HG03558 (cell line): Measurements from ENCODE around the gene MYOT.

Experiments
- ATAC-seq: cut with Tn5 transposase; IDR thresholded peaks from one replicate; pipeline ENCODE4 v1.9.1; 2021; ENCODE audit warnings: moderate number of reproducible peaks; ENCODE audit not compliant: unreplicated experiment; ENCODE audit errors: extremely low read depth

MYOT gene

GRCh38 chr5:137894586-137894985 is 26.9 kb downstream of the MYOT start:
- no peak for ATAC-seq

GRCh38 chr5:137896560-137896959 is 28.9 kb downstream of the MYOT start:
- ATAC-seq = no peak

GRCh38 chr5:137899493-137899892 is 31.8 kb downstream of the MYOT start:
- ATAC-seq = no peak

- ATAC-seq = no peak
Observed at GRCh38 chr5:137901011-137901817, 33.6 kb downstream of the MYOT start.

GRCh38 chr5:137902408-137903133 is 34.9 kb downstream of the MYOT start:
- no peak for ATAC-seq

DNA sequence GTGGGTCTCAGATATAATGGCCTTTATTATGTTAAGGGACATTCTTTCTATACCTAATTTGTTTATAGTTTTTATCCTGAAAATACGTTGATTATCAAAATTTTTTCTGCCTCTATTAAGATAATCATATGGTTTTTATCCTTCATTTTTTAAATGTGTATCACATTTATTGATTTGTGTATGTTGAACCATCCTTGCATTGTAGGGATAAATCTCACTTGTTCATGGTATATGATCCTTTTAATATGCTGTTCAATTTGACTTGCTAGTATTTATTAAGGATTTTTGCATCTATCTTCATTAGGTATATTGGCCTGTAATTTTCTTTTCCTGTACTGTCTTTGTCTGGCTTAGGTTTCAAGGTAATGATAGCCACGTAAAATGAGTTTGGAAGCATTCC is 47.1 kb downstream of the MYOT start:
- ATAC-seq = no peak

- ATAC-seq = no peak
Observed at GRCh38 chr5:137916923-137917322, 49.3 kb downstream of the MYOT start.

- ATAC-seq = no peak
Observed at GRCh38 chr5:137921931-137922330, 54.3 kb downstream of the MYOT start.

GRCh38 chr5:137923856-137924255 is 56.2 kb downstream of the MYOT start:
- ATAC-seq = no peak

- no peak for ATAC-seq
Observed at GRCh38 chr5:137932800-137933199, 65.1 kb downstream of the MYOT start.

- ATAC-seq = no peak
Observed at GRCh38 chr5:137933491-137933911, 65.8 kb downstream of the MYOT start.

DNA sequence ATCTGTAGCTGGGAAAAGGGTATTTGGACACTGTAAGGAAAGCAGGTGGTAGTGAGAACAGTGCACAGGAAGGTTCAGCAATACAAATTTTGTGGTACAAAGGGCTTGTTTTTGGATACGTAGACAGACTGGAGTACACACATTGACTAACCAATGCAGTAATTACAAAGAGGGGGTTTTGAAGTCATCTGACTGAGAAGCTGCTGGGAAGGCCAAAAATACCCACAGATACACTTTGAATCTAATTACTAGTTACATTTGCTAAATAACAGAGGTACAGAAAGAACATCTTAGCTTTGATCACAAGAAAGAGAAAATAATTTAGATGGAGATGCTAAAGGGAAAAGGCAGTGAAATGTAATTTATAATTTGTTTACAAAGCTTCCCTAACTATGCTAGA is 67.5 kb downstream of the MYOT start:
- ATAC-seq = no peak

DNA sequence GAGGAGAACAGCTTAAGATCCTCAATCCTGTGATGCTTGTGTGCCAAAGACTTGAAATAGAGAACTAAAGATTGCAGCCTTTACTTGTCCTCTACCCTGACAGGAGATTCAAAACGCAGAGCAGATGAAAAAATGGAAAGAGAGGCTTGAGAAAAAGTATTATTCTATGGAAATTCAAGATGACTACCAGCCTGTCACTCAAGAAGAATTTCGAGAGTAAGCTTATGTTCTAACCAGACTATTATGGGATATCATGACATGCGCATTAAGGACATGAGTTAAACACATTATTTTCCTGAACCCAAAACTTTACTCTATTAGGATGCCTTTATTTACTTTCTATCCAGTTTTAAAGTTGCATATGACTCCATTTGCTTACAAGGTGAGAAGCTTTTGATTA is 68.0 kb downstream of the MYOT start:
- ATAC-seq = no peak
